Measurements from ENCODE around the gene WASF2. TPM values are rescaled to one million over a fixed set of nuclear protein-coding genes. Genes with fewer than 3 reads are reported as not detected.

WASF2 gene
- total and polyA plus RNA-seq, 2 of the 13 experiments (the other 11 are each of a cell fraction or from before 2014, with no cell fraction given) = 10.4 to 27.7 TPM

DNA sequence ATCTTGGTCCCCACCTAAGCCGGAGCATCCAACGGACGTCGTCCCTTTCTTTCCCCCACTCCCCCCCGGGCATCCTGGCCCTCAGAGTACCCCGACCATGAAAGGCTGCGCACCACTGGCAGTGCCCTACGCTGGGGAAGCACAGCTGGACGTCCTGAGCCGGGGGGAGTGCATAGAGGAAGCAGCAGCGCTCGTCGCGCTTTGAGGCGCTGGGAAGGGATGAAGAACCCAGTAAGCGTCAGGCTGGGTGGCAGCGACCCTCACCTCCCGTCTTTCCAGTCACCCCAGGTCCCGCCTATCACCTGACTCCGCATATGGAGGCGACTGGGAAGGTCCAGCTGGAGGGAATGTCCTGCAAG lies 128.9 kb downstream of the WASF2 start (continued):
- TF ChIP-seq, protein P1, sequence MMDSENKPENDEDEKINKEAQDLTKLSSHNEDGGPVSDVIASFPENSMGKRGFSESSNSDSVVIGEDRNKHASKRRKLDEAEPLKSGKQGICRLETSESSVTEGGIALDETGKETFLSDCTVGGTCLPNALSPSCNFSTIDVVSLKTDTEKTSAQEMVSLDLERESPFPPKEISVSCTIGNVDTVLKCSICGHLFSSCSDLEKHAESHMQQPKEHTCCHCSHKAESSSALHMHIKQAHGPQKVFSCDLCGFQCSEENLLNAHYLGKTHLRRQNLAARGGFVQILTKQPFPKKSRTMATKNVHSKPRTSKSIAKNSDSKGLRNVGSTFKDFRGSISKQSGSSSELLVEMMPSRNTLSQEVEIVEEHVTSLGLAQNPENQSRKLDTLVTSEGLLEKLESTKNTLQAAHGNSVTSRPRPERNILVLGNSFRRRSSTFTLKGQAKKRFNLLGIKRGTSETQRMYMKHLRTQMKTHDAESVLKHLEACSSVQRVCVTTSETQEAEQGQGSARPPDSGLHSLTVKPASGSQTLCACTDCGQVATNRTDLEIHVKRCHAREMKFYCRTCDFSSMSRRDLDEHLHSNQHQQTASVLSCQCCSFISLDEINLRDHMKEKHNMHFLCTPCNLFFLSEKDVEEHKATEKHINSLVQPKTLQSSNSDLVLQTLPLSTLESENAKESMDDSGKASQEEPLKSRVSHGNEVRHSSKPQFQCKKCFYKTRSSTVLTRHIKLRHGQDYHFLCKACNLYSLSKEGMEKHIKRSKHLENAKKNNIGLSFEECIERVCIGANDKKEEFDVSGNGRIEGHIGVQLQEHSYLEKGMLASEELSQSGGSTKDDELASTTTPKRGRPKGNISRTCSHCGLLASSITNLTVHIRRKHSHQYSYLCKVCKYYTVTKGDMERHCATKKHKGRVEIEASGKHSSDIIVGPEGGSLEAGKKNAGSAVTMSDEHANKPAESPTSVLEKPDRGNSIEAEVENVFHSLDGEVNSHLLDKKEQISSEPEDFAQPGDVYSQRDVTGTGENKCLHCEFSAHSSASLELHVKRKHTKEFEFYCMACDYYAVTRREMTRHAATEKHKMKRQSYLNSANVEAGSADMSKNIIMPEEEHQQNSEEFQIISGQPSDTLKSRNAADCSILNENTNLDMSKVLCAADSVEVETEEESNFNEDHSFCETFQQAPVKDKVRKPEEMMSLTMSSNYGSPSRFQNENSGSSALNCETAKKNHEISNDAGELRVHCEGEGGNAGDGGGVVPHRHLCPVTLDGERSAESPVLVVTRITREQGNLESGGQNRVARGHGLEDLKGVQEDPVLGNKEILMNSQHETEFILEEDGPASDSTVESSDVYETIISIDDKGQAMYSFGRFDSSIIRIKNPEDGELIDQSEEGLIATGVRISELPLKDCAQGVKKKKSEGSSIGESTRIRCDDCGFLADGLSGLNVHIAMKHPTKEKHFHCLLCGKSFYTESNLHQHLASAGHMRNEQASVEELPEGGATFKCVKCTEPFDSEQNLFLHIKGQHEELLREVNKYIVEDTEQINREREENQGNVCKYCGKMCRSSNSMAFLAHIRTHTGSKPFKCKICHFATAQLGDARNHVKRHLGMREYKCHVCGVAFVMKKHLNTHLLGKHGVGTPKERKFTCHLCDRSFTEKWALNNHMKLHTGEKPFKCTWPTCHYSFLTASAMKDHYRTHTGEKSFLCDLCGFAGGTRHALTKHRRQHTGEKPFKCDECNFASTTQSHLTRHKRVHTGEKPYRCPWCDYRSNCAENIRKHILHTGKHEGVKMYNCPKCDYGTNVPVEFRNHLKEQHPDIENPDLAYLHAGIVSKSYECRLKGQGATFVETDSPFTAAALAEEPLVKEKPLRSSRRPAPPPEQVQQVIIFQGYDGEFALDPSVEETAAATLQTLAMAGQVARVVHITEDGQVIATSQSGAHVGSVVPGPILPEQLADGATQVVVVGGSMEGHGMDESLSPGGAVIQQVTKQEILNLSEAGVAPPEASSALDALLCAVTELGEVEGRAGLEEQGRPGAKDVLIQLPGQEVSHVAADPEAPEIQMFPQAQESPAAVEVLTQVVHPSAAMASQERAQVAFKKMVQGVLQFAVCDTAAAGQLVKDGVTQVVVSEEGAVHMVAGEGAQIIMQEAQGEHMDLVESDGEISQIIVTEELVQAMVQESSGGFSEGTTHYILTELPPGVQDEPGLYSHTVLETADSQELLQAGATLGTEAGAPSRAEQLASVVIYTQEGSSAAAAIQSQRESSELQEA (CRISPR knock-in tag; IDR thresholded peaks at IDR 0.05; ENCODE audit: not compliant biosample characterization) = no peak
- TF ChIP-seq ZBTB21 (CRISPR knock-in tag; IDR thresholded peaks at IDR 0.05) (no peak), KLF9 (CRISPR knock-in tag; IDR thresholded peaks at IDR 0.05; ENCODE audit: low read depth) (no peak)

DNA sequence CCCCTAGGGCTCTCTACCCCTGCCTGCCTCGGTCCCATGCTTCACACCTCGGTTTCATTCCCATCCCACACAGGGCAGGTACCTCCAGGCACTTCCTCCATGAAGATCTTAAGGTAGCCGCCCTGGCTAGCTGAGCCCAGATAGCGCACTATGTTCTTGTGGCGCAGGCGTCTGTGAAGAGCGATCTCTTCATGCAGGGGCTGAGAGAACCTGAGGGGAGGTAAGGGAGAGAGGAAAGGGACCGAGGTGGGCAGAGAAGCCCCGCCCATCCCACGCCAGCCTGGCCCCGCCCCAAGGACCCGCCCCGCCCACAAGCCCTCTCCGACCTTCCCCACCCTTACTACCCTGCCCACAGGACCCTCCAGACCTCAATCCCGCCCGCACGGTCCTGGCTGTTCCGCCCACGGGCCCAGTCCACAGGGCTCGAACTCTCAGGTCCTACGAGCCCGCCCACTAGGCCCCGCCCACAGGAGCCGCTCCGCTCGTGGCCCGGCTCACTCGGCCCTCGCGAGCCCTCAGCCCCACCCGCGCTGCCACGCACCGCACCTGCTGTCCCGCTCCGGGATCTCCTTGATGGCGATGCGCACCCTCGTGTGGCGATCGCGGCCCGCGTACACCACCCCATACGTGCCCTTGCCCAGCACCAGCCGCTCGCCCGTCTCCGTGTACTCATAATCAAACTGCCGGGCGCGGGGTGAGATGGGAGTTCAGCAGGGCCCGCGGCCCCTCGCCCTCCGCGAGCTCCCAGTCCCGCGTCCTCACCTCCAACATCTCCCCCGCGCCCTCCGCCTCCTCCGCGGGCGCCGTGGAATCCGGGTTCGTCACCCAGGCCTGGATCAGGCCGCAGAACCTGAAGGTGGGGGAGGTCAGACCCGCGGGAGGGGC lies 129.6 kb downstream of the WASF2 start:
- Histone ChIP-seq H4K20me1 (ENCODE audit: insufficient read depth, low read length) (no peaks in the 10 kb centered on the region), H3K27ac (ENCODE audit: extremely low read length, insufficient read depth, low read length) (no peak overlapping the region), H3K4me3 (replicated peaks in 1 of 3; ENCODE audit: insufficient read depth in 1 of 3, low read depth in 2 of 3, low read length in 3 of 3) (no peak overlapping the region), H3K4me2 (ENCODE audit: low read depth, low read length) (no peak overlapping the region), H3K27me3 (ENCODE audit: control insufficient read depth in 1 of 2, insufficient read depth in 2 of 2, low read length in 2 of 2) (no peaks in the 10 kb centered on the region), H3K4me1 (ENCODE audit: insufficient read depth, low read length) (peaks cover 22% of the 10 kb centered on the region), H3K9me3 (ENCODE audit: low read length) (no peaks in the 10 kb centered on the region), H3K9ac (ENCODE audit: insufficient read depth, low read depth, low read length) (no peak overlapping the region), H3K79me2 (ENCODE audit: insufficient read depth, low read length) (no peaks in the 10 kb centered on the region), H2AFZ (ENCODE audit: low read length) (no peak overlapping the region), H3K36me3 (replicated peaks in 1 of 2; ENCODE audit: control insufficient read depth in 1 of 2, insufficient read depth in 2 of 2, low read length in 2 of 2) (0 out of 5 replicates have a peak, but pooled peaks cover 0 to 2% of the 10 kb centered on the region in 2 experiments)
- no peak for ATAC-seq
- no peak for FAIRE-seq
- 92% methylated on average over 62 of the region's 71 CpGs for WGBS (ENCODE audit: low lambda C conversion rate)
- BruUV-seq (replicated peaks) = no TSS peak
- DNase-seq (ENCODE audit: low spot score) = no peak
- TF ChIP-seq, protein P2, sequence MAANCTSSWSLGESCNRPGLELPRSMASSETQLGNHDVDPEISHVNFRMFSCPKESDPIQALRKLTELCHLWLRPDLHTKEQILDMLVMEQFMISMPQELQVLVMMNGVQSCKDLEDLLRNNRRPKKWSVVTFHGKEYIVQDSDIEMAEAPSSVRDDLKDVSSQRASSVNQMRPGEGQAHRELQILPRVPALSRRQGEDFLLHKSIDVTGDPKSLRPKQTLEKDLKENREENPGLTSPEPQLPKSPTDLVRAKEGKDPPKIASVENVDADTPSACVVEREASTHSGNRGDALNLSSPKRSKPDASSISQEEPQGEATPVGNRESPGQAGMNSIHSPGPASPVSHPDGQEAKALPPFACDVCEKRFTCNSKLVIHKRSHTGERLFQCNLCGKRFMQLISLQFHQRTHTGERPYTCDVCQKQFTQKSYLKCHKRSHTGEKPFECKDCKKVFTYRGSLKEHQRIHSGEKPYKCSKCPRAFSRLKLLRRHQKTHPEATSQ (CRISPR knock-in tag; IDR thresholded peaks at IDR 0.05; ENCODE audit: borderline replicate concordance) = no peak
- TF ChIP-seq SMARCC2 (IDR thresholded peaks at IDR 0.05) = no peak
- TF ChIP-seq WIZ (CRISPR knock-in tag; IDR thresholded peaks at IDR 0.05) = no peak
- TF ChIP-seq, protein P3, sequence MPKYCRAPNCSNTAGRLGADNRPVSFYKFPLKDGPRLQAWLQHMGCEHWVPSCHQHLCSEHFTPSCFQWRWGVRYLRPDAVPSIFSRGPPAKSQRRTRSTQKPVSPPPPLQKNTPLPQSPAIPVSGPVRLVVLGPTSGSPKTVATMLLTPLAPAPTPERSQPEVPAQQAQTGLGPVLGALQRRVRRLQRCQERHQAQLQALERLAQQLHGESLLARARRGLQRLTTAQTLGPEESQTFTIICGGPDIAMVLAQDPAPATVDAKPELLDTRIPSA (CRISPR knock-in tag; IDR thresholded peaks at IDR 0.05; ENCODE audit: borderline replicate concordance) = no peak
- intact Hi-C loops (cut with micrococcal nuclease; ENCODE audit: unreplicated experiment) (no loop called here), in situ Hi-C loops (cut with HindIII; ENCODE audit: extremely low pct_ligation_motif_present, low pct_unique_long_range_greater_than_20kb) (no loop called here)
- CTCF ChIA-PET (ENCODE audit: low intra/inter-chr PET ratio, low total read pairs) = no interaction called here
- POLR2A ChIA-PET = no interaction called here
